ENCODE data around the gene LRTM2.

LRTM2 gene

GRCh38 chr12:1870998-1871917 lies 50.9 kb downstream of the LRTM2 start:
- no peak for DNase-seq

- no peak for DNase-seq
These were observed 51.6 kb downstream of the LRTM2 start for GRCh38 chr12:1872001-1872400.

GRCh38 chr12:1872448-1872847 lies 52.1 kb downstream of the LRTM2 start:
- DNase-seq = no peak

GRCh38 chr12:1873531-1874510 lies 53.5 kb downstream of the LRTM2 start:
- no peak for DNase-seq

- no peak for DNase-seq
These were observed 55.2 kb downstream of the LRTM2 start for GRCh38 chr12:1875608-1876007.

GRCh38 chr12:1876086-1876485 lies 55.7 kb downstream of the LRTM2 start:
- DNase-seq = no peak

DNA sequence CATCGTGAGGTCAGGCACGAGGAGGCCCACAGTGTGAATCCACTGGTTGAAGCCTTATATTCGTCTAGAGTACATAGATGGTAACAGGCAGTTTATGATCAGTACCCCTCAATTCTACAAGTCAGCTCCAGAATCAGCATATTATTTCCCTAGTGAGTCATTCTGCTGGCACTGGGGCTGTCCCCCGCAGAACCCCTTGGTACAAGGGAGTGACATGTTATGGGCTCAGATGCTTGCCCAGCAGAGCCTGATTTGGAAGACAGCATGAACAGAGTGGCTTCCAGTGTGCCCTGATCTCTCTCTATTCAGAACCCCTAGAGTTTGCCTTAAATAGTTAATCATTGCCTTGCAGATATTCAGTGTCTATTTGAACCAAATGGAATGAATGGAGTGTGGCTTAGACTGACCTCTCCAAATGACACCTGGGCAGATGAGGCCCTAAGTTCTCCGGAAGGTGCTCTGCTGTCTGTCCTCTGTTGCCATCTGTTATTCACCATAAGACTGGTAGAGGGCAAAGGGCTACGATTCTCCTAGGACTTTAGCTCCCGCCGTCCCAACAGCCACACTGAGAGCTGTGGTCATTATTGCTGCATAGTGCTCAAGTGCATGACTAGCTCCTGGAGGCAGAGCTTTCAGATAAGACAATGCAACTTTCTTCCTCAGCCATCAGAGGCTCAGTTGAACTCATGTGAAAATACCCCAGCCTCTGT lies 57.0 kb downstream of the LRTM2 start:
- no peak for DNase-seq

DNA sequence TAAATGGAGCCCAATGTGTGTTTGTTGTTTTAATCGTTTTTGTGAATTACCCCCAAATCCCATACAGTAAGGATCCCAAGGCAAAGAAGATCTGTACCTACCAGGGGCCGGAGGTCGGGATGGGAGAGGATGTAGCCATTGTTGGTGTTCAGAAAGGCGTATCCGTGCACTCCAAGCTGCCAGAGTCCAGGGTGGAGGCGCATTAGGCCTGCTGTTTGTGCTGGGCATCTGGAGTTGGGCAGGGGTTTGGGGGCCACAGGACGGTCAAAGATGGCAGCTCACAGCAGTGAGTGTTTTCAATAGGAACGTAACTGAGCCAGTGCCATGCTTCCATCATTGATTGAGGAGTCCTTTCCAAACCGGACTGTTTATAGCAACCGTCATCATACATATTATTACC lies 57.8 kb downstream of the LRTM2 start:
- no peak for DNase-seq

DNA sequence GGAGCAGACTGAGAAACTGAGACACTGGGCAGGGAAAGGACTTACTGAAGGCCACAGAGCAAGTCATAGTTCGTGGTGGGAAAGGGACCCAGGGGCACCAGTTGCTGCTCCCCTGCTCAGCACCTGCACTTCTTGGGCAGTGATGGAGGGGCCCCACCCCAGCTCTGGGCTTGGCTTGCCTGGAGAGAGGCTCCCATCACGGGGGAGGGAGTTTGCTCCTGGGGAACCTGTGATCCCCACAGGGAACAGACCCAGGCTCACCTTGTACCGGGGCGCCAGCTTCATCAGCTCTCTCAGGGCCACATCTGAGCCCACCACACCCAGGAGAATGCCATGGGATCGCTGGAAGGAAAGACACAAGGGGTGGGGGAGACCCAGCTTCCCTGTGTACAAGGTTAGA lies 58.3 kb downstream of the LRTM2 start:
- DNase-seq = no peak

DNA sequence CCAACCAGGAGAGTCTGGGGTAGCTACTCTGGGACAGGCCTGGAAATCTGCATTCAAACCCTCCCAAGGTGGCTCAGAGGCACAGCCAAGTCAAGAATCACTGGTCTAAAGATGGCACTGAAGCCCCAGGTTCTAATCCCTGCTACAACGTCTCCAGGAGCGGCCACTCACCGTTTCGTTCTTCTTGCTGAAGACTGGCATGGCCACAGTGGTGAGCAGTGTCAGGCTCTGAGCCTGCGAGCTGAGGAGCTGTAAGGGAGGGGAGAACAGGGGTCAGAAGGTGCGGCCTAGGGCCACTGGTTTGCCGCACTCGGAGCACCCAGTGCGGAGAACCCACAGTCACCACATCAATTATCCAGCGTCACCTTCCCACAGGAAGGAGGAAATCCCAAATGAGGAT lies 59.3 kb downstream of the LRTM2 start:
- DNase-seq = no peak

DNA sequence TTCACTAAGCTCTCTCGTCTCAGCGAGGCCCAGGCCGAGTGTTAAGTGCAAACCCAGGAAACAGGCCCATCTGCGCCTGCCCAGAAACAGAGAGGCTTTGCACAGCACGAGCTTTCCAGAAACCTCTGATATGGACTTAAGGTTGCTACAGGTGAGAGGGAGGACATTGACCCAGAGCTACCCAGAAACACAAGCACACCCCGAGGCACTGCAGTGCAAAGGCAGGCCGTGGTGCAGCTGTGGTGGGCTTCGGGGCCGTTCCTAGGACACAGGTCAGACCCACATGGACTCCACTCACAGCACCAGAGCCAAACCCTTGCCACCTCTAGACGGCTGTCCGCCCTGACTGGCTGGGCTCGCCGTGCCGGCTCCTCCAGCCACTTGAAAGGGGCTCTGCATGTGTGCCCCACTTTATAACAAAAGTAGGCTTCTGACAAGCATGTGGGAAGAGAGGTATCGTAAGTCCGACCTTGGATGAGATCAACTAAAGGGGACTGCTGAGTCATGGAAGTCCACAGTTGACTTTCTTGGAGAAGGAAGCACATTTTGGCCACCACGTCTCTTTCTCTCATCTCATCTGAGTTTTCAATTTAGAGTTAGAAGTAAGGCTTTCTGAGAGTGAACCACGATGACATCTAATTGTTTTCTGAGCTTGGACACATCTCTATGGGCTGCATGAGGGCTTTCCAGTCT lies 59.9 kb downstream of the LRTM2 start:
- no peak for DNase-seq

DNA sequence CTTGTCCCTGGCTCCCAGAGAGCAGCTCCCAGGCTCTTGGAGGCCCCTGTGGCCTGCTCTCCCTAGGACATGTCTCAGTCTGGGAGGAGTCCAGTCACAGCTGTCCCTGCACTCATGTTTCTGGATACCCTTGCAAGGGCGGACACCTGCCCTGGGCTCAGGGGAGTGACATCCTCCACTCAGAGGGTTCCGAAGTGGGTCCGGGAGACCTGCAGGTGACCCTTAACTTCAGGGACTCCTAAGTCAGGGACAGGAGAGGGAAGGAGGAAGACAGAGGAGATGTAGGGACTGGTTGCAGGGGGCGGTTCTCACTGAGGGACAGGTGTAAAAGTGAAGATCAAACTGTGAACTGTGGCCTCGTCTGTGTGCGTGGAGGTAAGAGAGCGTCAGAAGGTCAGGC lies 60.5 kb downstream of the LRTM2 start:
- DNase-seq = no peak

DNA sequence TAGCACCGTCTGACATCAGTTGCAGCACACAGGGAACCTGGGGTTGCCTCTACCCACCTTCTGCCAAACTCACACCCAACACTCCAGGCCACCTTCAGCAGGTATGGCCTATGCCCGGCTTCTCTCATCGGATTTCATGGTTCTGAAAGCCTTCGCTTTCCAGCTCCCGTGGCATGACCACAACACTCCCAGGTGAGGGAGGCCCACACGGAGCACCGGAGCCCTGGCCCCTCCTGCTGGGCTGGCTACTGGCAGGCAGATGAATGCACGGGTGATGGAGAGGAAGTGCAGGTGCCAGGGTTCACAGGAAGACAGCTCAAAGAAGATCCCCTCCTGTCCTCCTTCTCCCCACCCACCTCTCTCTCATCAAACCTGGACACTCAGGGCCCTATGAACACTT lies 60.9 kb downstream of the LRTM2 start:
- DNase-seq = no peak

GRCh38 chr12:1881936-1882335 lies 61.6 kb downstream of the LRTM2 start:
- DNase-seq = no peak

DNA sequence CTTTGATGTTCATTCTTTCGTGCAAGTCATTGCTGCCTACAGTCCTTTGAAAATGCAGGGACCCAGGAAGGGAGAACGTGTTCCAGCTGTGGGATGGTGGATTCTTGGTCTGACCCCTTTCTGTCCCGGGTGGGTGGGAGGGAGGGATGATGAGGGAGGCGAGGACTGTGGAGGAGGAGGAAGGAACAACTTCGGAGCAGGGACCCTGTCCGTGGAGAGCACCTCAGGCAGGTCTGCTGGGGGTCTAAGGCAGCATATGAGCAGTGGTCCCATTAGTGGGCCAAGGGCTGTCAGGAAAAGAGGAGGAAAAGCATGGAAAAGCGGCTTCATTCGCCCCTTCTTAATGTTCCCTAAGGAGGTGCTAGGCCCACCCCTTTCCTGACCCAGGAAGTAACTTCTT lies 62.0 kb downstream of the LRTM2 start:
- DNase-seq = no peak

- DNase-seq = no peak
These were observed 62.6 kb downstream of the LRTM2 start for GRCh38 chr12:1882850-1883470.

DNA sequence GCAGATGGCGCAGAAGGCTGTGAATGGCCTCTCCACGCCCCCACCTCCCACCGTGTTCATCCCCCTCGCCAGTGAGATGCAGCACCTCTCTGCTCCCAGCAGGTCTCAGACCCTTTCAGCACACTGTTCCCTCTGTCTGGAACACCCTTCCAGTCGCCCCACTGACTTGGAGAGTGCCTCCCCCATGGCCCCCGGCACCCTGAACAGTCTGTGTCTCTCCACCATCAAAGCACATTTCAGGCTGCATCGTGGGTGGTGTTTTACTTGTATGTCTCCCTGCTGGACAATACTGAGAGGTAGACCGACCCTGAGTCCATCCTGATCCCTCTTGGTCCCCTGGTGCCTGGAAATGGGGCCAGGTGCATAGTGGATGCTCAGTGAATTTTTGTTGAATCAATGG lies 63.1 kb downstream of the LRTM2 start:
- no peak for DNase-seq

GRCh38 chr12:1884651-1885050 lies 64.3 kb downstream of the LRTM2 start:
- DNase-seq = no peak

DNA sequence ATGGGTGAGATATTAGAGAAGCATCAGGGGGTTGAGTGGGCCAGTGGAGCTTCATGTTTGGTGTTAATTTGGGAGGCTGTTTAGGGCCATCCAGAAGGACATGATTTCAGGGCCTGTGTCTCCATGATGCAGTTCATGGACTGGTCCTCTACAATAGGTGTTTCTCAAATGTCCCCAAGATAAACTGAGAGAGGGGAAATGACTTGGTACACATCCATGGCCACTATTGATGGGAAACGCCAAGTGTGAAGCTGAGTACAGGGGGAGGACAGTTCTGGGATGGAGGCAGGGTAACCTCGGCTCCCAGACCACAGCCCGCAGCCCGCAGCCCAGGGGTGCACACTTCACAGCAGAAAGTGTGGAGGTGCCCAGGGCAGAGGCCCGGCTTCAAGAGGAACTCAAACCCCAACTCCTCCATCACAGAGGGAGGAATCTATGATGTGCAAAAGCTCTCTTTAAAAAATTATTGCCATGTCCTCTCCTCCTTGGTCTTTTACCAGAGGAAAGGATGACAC lies 64.8 kb downstream of the LRTM2 start:
- no peak for DNase-seq

GRCh38 chr12:1885599-1886245 lies 65.4 kb downstream of the LRTM2 start:
- no peak for DNase-seq
